Glomerular endothelial cell (primary cell): ENCODE measurements around the gene MAP3K10. TPM values are rescaled to one million over a fixed set of nuclear protein-coding genes. Genes with fewer than 3 reads are reported as not detected.
A peak's percentile ranks its signal among the peaks of the same experiment; 100 is the strongest.

Experiments used
- DNase-seq: peaks from one replicate; pipeline ENCODE4 v3.0.0-alpha.2; 2011; ENCODE audit warnings: low read depth, low spot score; ENCODE audit errors: extremely low read depth
- total RNA-seq: library from RNA; depleted of rRNA; stranded (reverse); fragments of >200 nt; gene quantifications from 2 replicates; pipeline ENCODE4 v1.2.3, GENCODE V29; 2015

Gene MAP3K10
- total RNA-seq, 1 donor from 2014 or later = 21.7 TPM

- DNase-seq = no peak
These were observed 40.6 kb downstream of the MAP3K10 start for GRCh38 chr19:40231544-40232424.

DNA sequence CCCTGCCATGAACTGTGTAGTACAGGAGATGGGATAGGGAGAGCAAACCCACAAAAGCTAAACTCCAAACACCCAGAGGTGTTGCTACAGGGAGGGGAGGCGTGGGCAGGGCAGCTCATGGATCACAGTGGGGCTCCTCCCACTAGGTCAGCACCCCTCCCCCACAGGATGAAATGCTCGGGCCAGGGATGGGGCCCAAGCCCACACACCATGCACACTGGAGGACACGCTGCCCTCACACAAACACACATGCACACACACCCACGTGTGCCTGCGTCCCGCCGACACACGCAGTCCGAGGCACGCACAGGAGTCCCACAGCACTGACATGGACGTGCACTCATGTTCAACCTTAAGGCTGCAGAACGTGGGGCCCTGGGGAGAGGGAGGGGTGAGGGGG, 41.3 kb downstream of the MAP3K10 start:
- DNase-seq = no peak

GRCh38 chr19:40232949-40233810, 42.0 kb downstream of the MAP3K10 start:
- DNase-seq = no peak

DNA sequence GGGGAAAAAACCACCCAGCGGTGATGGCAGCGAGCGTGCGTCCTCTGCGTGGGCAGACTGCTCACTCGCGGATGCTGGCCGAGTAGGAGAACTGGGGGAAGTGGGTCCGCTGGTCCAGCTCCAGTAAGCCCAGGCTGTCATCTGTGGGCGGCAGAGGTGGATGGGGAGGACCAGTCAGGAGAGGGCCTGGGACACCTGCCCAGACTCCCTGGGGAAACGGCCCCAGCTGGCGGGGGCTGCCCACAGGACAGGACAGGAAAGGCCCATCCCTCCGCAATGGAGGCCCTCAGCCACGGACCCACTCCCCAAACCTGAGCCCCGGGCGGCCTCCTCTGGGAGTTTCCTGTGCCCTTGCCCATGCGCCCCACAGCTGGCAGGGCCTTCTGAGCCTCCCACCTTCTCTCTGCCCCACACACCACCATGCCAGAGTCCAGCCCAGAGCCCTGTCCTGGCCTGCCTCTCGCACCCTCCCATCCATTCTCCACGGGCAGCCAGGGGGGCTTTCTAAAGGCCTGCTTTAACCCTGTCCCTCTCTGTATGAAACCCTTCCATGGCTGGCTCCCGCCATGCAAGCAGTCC, 42.7 kb downstream of the MAP3K10 start:
- DNase-seq = no peak

DNA sequence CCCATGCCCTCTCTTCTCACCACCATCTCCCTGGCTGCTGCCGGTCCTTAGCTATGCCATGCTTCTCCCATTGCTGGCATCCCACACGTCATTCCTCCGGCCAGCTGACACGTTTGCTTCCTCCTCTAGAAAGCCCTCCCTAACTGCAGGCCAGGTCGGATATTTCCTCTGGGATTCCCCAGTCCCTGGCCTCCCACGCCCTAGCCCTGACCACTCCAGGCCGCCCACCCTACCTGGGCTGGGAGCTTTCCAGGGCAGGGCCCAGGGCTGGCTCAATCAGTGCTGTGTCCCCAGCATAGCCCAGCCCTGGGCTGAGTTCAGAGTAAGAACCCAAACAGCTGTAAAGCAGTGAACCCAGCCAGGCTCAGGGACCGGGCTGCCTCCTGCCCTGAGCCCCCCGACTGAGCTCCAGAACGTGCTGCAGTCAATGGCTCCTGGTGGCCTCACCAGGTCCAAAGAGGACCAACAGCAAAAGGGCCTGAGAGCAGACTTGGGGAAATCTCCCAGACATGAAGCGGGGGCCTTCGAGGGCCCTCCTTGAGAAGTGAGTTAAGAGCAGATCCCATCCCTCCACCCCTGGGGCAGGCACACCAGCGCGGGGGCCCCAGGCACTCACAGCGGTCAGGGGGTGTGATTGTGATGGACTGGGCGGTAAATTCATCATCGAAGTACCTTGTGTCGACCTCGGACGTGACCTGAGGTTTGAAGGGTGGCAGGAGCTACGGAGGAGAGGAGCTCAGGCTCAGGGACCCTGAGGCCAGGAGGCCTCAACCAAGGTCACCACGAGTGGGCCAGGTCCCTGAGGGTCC, 43.4 kb downstream of the MAP3K10 start:
- no peak for DNase-seq

DNA sequence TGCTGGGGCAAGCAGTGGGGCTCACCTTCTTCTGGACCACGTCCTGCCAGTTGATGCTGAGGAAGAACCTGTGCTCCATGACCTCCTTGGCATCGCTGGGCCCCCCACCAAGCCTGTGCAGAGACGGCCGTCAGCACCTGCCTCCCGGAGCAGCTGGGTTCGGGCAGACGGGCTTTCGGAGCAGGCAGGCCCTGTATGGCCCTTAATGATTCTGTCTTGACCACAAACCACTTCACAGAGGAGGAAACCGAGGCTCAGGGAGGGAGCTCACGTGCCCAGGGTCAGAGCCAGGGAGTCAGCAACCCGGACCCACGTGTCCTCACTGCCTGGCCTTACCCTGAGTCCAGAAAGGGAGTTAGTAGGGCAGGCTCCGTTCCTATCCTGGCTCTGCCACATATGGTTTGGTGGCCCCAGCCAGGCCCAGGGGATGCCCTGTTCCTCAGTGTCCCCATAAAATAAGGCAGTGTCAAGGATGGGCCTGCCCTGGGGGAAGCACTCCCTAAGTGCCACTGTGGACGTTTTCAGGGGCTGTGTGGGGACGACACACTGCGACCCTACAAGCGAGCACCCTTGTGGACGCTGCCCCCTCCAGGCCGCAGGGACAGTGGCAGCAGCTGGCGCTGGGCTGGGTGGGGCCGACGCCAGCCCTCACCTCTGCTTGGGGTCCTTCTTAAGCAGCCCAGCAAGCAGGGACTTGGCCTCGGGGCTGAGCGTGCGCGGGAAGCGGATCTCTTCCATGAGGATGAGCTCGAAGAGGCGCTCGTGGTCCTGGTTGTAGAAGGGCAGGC, 44.2 kb downstream of the MAP3K10 start:
- no peak for DNase-seq

GRCh38 chr19:40236026-40236355, 44.8 kb downstream of the MAP3K10 start:
- no peak for DNase-seq

DNA sequence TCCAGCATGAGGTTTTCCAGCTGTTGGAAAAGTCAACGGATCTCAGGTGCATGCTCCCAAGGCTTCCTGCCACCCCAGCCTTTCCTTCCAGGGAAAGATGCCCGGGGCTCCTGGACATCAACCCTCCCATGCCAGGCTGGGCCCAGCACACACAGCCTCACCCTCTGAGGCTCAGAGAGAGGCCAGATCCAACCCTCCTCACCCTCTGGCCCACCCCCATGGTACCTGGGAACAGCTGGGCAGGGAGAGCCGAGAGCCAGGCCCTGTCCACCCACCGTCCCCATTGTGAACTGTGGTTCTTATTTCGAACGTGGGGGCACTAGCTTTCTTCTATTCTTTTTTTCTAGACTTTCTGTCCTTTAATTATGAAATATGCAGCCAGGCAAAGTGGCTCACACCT, 45.1 kb downstream of the MAP3K10 start:
- DNase-seq = no peak

GRCh38 chr19:40237791-40238190, 46.6 kb downstream of the MAP3K10 start:
- DNase-seq = no peak

DNA sequence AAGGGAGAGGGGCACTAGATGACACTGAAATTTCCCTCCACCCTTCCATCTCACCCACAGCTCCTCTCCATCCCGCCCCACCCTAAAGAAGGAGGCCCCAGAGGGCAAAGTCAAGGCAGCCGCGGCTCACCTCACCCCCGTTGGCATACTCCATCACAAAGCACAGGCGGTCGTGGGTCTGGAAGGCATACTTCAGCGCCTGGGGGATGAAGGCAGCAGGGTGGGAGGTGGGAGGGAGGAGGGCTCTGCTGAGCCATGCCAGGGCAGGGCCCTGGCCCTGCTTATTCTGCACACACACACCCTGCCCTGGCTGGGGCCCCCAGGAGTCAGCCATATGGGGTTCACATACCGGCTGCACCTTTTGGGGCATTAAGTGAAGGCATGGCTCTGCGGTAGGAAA, 47.5 kb downstream of the MAP3K10 start:
- DNase-seq = no peak

DNA sequence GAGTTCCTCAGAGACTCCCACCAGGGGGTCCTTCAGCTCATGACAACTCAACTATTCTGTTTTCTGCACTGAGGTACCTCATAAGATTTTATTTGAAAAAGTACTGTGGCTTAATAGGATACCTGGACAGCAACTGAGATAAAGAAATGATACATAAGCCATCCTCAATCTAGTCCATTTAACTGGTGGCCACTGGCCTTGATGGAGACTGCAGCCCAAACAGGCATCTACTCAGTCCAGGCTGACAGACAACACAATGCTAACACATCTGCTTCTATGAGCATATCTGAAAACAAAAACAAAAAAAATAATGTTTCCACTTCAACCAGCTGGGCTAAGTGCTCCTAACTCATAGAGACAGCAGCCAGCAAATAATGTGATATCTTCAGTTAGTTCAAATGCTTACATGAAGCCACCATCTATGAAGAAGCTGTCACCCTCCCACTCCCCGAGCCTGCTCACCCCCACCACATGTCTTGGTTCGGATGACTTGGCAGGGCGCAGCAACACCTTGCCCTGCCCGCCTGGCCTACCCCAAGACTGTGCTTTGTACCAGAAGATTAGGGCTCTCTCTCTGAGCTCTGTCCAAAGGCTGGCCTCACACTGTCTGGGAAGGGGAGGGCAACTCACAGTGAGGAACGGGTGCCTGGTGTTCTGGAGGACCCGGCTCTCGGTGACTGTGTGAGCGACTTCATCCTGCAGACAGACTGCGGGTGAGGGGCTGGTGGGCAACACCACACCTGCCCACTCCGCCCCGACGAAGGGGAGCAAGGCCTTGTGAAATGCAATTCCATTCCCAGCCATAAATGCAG, 48.4 kb downstream of the MAP3K10 start:
- no peak for DNase-seq

DNA sequence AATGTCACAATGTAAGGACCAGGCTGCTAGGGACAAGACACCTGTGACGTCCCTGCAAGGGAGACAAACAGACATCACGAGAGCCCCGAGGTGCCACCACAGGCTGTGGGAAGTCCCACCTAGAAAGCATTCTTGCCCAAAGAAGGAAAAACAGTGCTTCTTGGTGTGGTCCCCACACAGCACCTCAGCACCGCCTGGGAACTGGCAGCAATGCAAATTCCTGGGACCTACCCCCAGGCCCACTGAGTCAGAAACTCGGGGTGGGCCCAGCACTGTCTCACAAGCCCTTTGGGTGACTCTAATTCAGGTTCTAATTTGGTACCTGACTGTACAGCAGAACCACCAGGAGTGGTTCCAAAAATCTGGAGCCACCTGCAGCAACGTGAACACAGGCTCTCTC, 49.1 kb downstream of the MAP3K10 start:
- DNase-seq = no peak

- no peak for DNase-seq
These were observed 50.0 kb downstream of the MAP3K10 start for GRCh38 chr19:40241125-40241808.

- peak; percentile 48 for DNase-seq
These were observed 50.7 kb downstream of the MAP3K10 start for GRCh38 chr19:40241809-40242384.

DNA sequence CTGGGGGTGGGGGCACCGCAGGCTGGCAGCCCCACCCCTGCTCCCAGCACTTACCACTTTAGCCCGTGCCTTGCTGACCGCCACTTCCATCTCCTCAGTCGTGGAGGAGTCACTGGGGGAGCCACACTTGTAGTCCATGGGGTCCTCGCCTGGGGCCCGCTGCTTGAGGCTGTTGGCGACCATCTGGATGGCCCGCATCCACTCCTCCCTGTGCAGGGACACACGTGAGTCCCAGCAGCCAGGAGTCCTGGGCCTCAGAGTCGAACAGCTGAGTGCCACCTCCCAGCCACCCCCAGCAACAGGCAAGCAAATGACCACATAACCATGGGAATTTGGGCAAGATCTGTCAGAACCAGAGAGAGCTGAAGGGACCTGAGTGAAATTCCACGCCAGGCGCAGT, 51.3 kb downstream of the MAP3K10 start:
- no peak for DNase-seq

GRCh38 chr19:40243181-40243580, 52.0 kb downstream of the MAP3K10 start:
- no peak for DNase-seq

- no peak for DNase-seq
These were observed 53.5 kb downstream of the MAP3K10 start for GRCh38 chr19:40244579-40245317.
